SK-N-SH treated with all-trans-retinoic acid at 6 μM for 48 hours (cell line): Measurements from ENCODE around the gene CCER1.

Source experiments
- ATAC-seq: fragments of 200-7000 bp; cut with Tn5 transposase; 3 replicates; pipeline ENCODE4 v1.9.1; 2020; ENCODE audit warnings: mild to moderate bottlenecking, moderate library complexity
- CSDC2 ChIP-seq: fragments of 250-450 bp; sonication (Bioruptor Pico); IDR thresholded peaks from 2 replicates; pipeline ENCODE4 v1.5.0; 2020; ENCODE audit warnings: mild to moderate bottlenecking, moderate library complexity
- CSRNP3 ChIP-seq: fragments of 250-450 bp; sonication (Bioruptor Pico); IDR thresholded peaks from 2 replicates; pipeline ENCODE4 v1.5.1; 2021; ENCODE audit warnings: mild to moderate bottlenecking, moderate library complexity
- ESRRG ChIP-seq: fragments of 250-450 bp; sonication (Bioruptor Pico); IDR thresholded peaks from 2 replicates; pipeline ENCODE4 v1.6.1; 2021; ENCODE audit warnings: mild to moderate bottlenecking
- POU6F1 ChIP-seq: fragments of 250-450 bp; sonication (Bioruptor Pico); IDR thresholded peaks from 2 replicates; pipeline ENCODE4 v1.8.0; 2021; ENCODE audit warnings: low read depth, mild to moderate bottlenecking, moderate library complexity, borderline replicate concordance
- RARB ChIP-seq: fragments of 250-450 bp; sonication (Bioruptor Pico); IDR thresholded peaks from 2 replicates; pipeline ENCODE4 v1.8.0; 2021; ENCODE audit warnings: mild to moderate bottlenecking, moderate library complexity
- SNAI2 ChIP-seq: fragments of 250-450 bp; sonication (Bioruptor Pico); IDR thresholded peaks from 2 replicates; pipeline ENCODE4 v1.5.0; 2020; ENCODE audit warnings: mild to moderate bottlenecking, moderate library complexity
- TCF4 ChIP-seq: fragments of 250-450 bp; sonication (Bioruptor Pico); IDR thresholded peaks from 2 replicates; pipeline ENCODE4 v1.8.0; 2021; ENCODE audit warnings: mild to moderate bottlenecking, moderate library complexity, borderline replicate concordance
- TOX ChIP-seq: fragments of 250-450 bp; sonication (Bioruptor Pico); IDR thresholded peaks from 2 replicates; pipeline ENCODE4 v1.8.0; 2021; ENCODE audit warnings: mild to moderate bottlenecking, moderate library complexity, borderline replicate concordance
- TSHZ2 ChIP-seq: fragments of 250-450 bp; sonication (Bioruptor Pico); IDR thresholded peaks from 2 replicates; pipeline ENCODE4 v1.5.0; 2020; ENCODE audit warnings: mild to moderate bottlenecking, moderate library complexity
- ZC3H10 ChIP-seq: fragments of 250-450 bp; sonication (Bioruptor Pico); IDR thresholded peaks from 2 replicates; pipeline ENCODE4 v1.5.1; 2021; ENCODE audit warnings: mild to moderate bottlenecking, moderate library complexity
- ZFP3 ChIP-seq: fragments of 250-450 bp; sonication (Bioruptor Pico); IDR thresholded peaks from 2 replicates; pipeline ENCODE4 v1.5.0; 2020; ENCODE audit warnings: mild to moderate bottlenecking, moderate library complexity
- ZNF565 ChIP-seq: fragments of 450-650 bp; formaldehyde crosslinking; conservative IDR thresholded peaks from 2 replicates; pipeline ENCODE4 v1.5.0; 2020; ENCODE audit warnings: low read depth, mild to moderate bottlenecking, moderate library complexity
- ZNF70 ChIP-seq: fragments of 450-650 bp; formaldehyde crosslinking; IDR thresholded peaks from 2 replicates; pipeline ENCODE4 v1.5.0; 2020; ENCODE audit warnings: mild to moderate bottlenecking, moderate library complexity
- TF ChIP-seq, protein P1 (sequence below): fragments of 250-450 bp; sonication (Bioruptor Pico); IDR thresholded peaks from 2 replicates; pipeline ENCODE4 v1.8.0; 2020; ENCODE audit warnings: mild to moderate bottlenecking, moderate library complexity, borderline replicate concordance
- TF ChIP-seq, protein P2 (sequence below): fragments of 250-450 bp; sonication (Bioruptor Pico); IDR thresholded peaks from 2 replicates; pipeline ENCODE4 v1.5.1; 2020; ENCODE audit warnings: low read depth, mild to moderate bottlenecking, moderate library complexity

CCER1 gene

DNA sequence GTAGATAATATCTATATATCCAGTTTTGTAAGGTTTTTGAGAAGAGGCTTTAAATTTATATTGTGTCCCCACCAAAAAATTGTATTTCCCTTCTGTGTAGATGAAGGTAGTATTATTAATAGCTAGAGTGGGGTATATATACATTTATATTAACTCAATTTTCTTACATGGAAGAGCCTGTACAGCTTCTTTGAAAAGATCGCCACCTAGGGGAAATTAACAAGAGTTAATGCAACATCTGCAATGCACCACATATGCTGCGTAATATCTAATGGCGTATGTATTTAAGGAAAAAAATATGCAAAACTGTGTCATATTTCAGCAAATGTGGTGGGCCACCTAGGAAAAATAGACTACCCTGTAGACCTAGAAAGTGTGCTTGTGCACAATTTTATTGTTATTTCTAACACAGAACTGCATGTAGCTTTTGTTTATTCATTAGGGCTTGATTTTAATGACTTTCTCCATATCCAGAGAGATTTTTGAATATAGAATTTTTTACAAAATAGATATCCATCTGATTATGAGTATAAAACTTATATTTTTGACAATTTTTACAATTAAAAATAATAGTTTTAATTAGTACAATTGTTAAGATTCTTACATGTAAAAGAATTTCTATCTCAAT is 14.0 kb downstream of the CCER1 start (continued):
- TF ChIP-seq TSHZ2 = no peak
- TF ChIP-seq ESRRG = no peak
- TF ChIP-seq ZNF70 (CRISPR knock-in tag) = no peak
- no peak for TF ChIP-seq TCF4 (CRISPR knock-in tag)
- no peak for TF ChIP-seq RARB (CRISPR knock-in tag)
- TF ChIP-seq POU6F1 (CRISPR knock-in tag) = no peak
- TF ChIP-seq CSRNP3 (CRISPR knock-in tag) = no peak

- TF ChIP-seq CSDC2 (CRISPR knock-in tag) (no peak), ZC3H10 (no peak), SNAI2 (no peak), ZNF70 (CRISPR knock-in tag) (no peak), RARB (CRISPR knock-in tag) (no peak), ZFP3 (no peak), TCF4 (CRISPR knock-in tag) (no peak), TOX (CRISPR knock-in tag) (no peak), TSHZ2 (no peak), ZNF565 (CRISPR knock-in tag) (no peak), CSRNP3 (CRISPR knock-in tag) (no peak)
- TF ChIP-seq, protein P1, sequence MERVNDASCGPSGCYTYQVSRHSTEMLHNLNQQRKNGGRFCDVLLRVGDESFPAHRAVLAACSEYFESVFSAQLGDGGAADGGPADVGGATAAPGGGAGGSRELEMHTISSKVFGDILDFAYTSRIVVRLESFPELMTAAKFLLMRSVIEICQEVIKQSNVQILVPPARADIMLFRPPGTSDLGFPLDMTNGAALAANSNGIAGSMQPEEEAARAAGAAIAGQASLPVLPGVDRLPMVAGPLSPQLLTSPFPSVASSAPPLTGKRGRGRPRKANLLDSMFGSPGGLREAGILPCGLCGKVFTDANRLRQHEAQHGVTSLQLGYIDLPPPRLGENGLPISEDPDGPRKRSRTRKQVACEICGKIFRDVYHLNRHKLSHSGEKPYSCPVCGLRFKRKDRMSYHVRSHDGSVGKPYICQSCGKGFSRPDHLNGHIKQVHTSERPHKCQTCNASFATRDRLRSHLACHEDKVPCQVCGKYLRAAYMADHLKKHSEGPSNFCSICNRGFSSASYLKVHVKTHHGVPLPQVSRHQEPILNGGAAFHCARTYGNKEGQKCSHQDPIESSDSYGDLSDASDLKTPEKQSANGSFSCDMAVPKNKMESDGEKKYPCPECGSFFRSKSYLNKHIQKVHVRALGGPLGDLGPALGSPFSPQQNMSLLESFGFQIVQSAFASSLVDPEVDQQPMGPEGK (CRISPR knock-in tag) = no peak
- TF ChIP-seq, protein P2, sequence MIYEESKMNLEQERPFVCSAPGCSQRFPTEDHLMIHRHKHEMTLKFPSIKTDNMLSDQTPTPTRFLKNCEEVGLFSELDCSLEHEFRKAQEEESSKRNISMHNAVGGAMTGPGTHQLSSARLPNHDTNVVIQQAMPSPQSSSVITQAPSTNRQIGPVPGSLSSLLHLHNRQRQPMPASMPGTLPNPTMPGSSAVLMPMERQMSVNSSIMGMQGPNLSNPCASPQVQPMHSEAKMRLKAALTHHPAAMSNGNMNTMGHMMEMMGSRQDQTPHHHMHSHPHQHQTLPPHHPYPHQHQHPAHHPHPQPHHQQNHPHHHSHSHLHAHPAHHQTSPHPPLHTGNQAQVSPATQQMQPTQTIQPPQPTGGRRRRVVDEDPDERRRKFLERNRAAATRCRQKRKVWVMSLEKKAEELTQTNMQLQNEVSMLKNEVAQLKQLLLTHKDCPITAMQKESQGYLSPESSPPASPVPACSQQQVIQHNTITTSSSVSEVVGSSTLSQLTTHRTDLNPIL (CRISPR knock-in tag) = no peak
- no peak for ATAC-seq
Measured at GRCh38 chr12:90939382-90939781, 15.6 kb downstream of the CCER1 start.
